AG09319 (cell line): Measurements from ENCODE around the gene PLA2G12A.

Experiments
- DNase-seq: peaks from one replicate; pipeline ENCODE4 v3.0.0-alpha.2; 2010; ENCODE audit warnings: low read depth; ENCODE audit errors: extremely low read depth
- CTCF ChIP-seq: IDR thresholded peaks from 2 replicates; pipeline ENCODE4 v1.5.1; 2011; ENCODE audit warnings: low read depth, mild to moderate bottlenecking, inconsistent platforms, low read length, moderate library complexity

Gene PLA2G12A

GRCh38 chr4:109708435-109708834, 21.4 kb downstream of the PLA2G12A start:
- no peak for DNase-seq
- TF ChIP-seq CTCF: no peak

GRCh38 chr4:109703664-109704361, 26.1 kb downstream of the PLA2G12A start:
- no peak for TF ChIP-seq CTCF
- DNase-seq: no peak

- peak; percentile 35 for DNase-seq
- peak; percentile 70 for TF ChIP-seq CTCF
Observed at GRCh38 chr4:109702950-109703663, 26.8 kb downstream of the PLA2G12A start, which contains the start of gene CASP6. TSS of gene CASP6 (minus strand) at chr4:109703445. CDS start at chr4:109703395, 50 bp downstream.

- no peak for DNase-seq
- TF ChIP-seq CTCF: no peak
Observed at GRCh38 chr4:109701566-109702410, 28.1 kb downstream of the PLA2G12A start.

GRCh38 chr4:109699553-109700225, 30.2 kb downstream of the PLA2G12A start:
- TF ChIP-seq CTCF: no peak
- no peak for DNase-seq

GRCh38 chr4:109698656-109699055, 31.2 kb downstream of the PLA2G12A start:
- no peak for DNase-seq
- no peak for TF ChIP-seq CTCF
